Brain microvascular endothelial cell (primary cell): ENCODE measurements around the gene ZBTB7C.

ENCODE experiments used
- DNase-seq: peaks from one replicate; pipeline ENCODE4 v3.0.0-alpha.2; 2020
- H3K27ac ChIP-seq: fragments of 250-450 bp; sonication (Bioruptor Pico); 2 replicates; pipeline ENCODE4 v1.5.1; 2020; ENCODE audit warnings: mild to moderate bottlenecking, moderate library complexity
- H3K27me3 ChIP-seq: fragments of 250-450 bp; sonication (Bioruptor Pico); replicated peaks from 2 replicates; pipeline ENCODE4 v1.5.1; 2020; ENCODE audit warnings: mild to moderate bottlenecking
- H3K36me3 ChIP-seq: fragments of 250-450 bp; sonication (Bioruptor Pico); replicated peaks from 2 replicates; pipeline ENCODE4 v1.5.1; 2020; ENCODE audit warnings: mild to moderate bottlenecking
- H3K4me3 ChIP-seq: 2 replicates; pipeline ENCODE4 v1.5.1; 2011; ENCODE audit warnings: low read depth, mild to moderate bottlenecking, control low read depth, low read length, moderate library complexity
- CTCF ChIP-seq: IDR thresholded peaks from 2 replicates; pipeline ENCODE4 v1.5.1; 2011; ENCODE audit warnings: low read depth, mild to moderate bottlenecking, moderate library complexity, low read length, control low read depth, inconsistent platforms; ENCODE audit errors: missing control alignments
- in situ Hi-C: cut with HindIII; loops from 2 replicates; pipeline ENCODE4 v1.10.0; 2017; ENCODE audit warnings: low sequenced_read_pairs, low pct_ligation_motif_present

Gene ZBTB7C

GRCh38 chr18:48036641-48037421, 372.4 kb downstream of the ZBTB7C start:
- in situ Hi-C loops = no loop called here
- TF ChIP-seq CTCF = no peak
- Histone ChIP-seq H3K27me3 (no peaks in the 10 kb centered on the region), H3K36me3 (no peaks in the 10 kb centered on the region), H3K4me3 (no peak overlapping the region), H3K27ac (no peak overlapping the region)
- no peak for DNase-seq

GRCh38 chr18:48036226-48036625, 373.0 kb downstream of the ZBTB7C start:
- no peak for DNase-seq
- in situ Hi-C loops = no loop called here
- no peaks in the 10 kb centered on the region for H3K36me3 ChIP-seq
- no peak overlapping the region for H3K4me3 ChIP-seq
- TF ChIP-seq CTCF = no peak
- H3K27ac ChIP-seq = no peak overlapping the region
- H3K27me3 ChIP-seq = no peaks in the 10 kb centered on the region

GRCh38 chr18:48035556-48035860, 373.7 kb downstream of the ZBTB7C start:
- TF ChIP-seq CTCF = no peak
- DNase-seq = no peak
- no peak overlapping the region for H3K4me3 ChIP-seq
- in situ Hi-C loops = no loop called here
- no peak overlapping the region for H3K27ac ChIP-seq
- no peaks in the 10 kb centered on the region for H3K36me3 ChIP-seq
- H3K27me3 ChIP-seq = no peaks in the 10 kb centered on the region

- H3K27me3 ChIP-seq = no peaks in the 10 kb centered on the region
- TF ChIP-seq CTCF = no peak
- no peak overlapping the region for H3K4me3 ChIP-seq
- in situ Hi-C loops = no loop called here
- DNase-seq = no peak
- no peak overlapping the region for H3K27ac ChIP-seq
- no peaks in the 10 kb centered on the region for H3K36me3 ChIP-seq
These were observed 374.3 kb downstream of the ZBTB7C start for GRCh38 chr18:48034651-48035555.

GRCh38 chr18:48033790-48034650, 375.2 kb downstream of the ZBTB7C start:
- DNase-seq = no peak
- in situ Hi-C loops = no loop called here
- no peaks in the 10 kb centered on the region for H3K27me3 ChIP-seq

More at GRCh38 chr18:48033790-48034650, 375.2 kb downstream of the ZBTB7C start:
- no peak for TF ChIP-seq CTCF
- no peak overlapping the region for H3K27ac ChIP-seq
- H3K4me3 ChIP-seq = no peak overlapping the region
- no peaks in the 10 kb centered on the region for H3K36me3 ChIP-seq
